Transverse colon (tissue), 4 donors: ENCODE results near the gene CNTN1.

ENCODE experiments used
- CTCF ChIP-seq, 5 experiments: fragments of 200-600 bp in 3 of 5; fragments of 450-650 bp in 2 of 5; sonication (generic) in 3 of 5; IDR thresholded peaks; 1 replicate in 2 of 5; 2 replicates in 3 of 5; pipeline ENCODE4 v1.5.1; 2016 to 2017; ENCODE audit warnings: antibody characterized with exemption in 5 of 5, inconsistent platforms in 3 of 5, mild to moderate bottlenecking in 2 of 5, moderate library complexity in 1 of 5
- EP300 ChIP-seq: sonication (generic); formaldehyde crosslinking; IDR thresholded peaks from one replicate; pipeline ENCODE4 v1.6.1; 2017; ENCODE audit warnings: antibody characterized with exemption, low read depth
- POLR2AphosphoS5 ChIP-seq, 3 donors: sonication (generic); formaldehyde crosslinking; IDR thresholded peaks; one replicate each; pipeline ENCODE4 v1.6.1; 2016; ENCODE audit warnings: antibody characterized with exemption in 3 of 3

- TF ChIP-seq CTCF (IDR thresholded peaks at IDR 0.05) (no peak), EP300 (no peak), POLR2AphosphoS5 (IDR thresholded peaks at IDR 0.05) (no peak)
Observed at GRCh38 chr12:40853221-40853620, 161.0 kb downstream of the CNTN1 start.
